Measurements from ENCODE around the gene OR56A4.

DNA sequence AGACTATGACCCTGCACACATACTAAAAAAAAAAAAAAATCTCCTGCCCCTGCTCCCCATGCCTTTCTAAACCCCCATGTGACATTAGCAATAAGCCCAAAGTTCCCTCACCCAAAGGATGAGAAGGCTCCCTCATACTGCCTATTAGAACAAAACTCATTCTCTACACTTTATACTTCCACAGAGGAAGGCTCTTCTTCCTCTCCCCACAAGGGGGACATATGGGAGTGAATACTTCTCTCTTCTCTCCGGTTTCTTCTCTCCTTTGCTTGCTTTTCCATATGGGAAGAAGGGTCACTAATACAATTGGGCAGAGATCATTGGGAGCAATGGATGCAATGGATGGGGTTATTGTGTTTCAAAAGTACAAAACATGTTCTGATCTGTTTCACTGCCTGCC lies 23.3 kb downstream of the OR56A4 start:
- no peak for TF ChIP-seq CTCF (IDR thresholded peaks at IDR 0.05)
- TF ChIP-seq POLR2A (IDR thresholded peaks at IDR 0.05): no peak
- no peak for TF ChIP-seq EP300 (IDR thresholded peaks at IDR 0.05)
